Left lobe of liver (tissue), 2 donors: ENCODE results near the gene XPA. TPM values are rescaled to one million over a fixed set of nuclear protein-coding genes. Genes with fewer than 3 reads are reported as not detected.
A peak's percentile ranks its signal among the peaks of the same experiment; 100 is the strongest.
"Not testable (repeated sequence)": the region's sequence is repeated elsewhere in the genome, so short reads cannot be mapped to it uniquely, and the experiment has no call there.

Experiments
- ATAC-seq: fragments of 200-7000 bp; cut with Tn5 transposase; one replicate; pipeline ENCODE4 v1.9.1; 2020; ENCODE audit warnings: mild to moderate bottlenecking, moderate library complexity
- DNase-seq: peaks from one replicate; pipeline ENCODE4 v3.0.0-alpha.2; 2020; ENCODE audit warnings: low spot score
- total RNA-seq: library from RNA; stranded (reverse); gene quantifications from one replicate; pipeline ENCODE4 v1.2.1, GENCODE V29; 2021
- donor health status: DM: no; HTN: no; CAD: no; lungs with moderate emphysema.
- donor health status: DM: no; HTN: yes; CAD: no.

The XPA gene
- total RNA-seq, 1 donor from 2014 or later = 8.0 TPM

DNA sequence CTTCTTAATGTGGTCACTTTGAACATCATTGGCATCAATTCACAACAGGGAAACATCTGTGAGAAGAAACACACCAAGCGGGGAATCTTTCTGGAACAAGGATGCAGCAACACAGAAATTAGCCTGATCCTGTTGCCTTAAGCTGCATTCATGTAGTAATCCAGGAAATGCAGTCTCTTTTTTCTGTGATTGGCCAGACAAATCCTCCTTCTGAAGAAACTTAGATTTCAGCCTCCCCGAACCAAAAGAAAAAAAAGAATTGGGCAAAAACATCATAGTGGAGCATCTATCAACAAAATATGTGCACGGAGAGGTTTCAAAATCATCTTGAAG lies 7.2 kb upstream of the XPA start:
- no peak for DNase-seq
- no peak for ATAC-seq

DNA sequence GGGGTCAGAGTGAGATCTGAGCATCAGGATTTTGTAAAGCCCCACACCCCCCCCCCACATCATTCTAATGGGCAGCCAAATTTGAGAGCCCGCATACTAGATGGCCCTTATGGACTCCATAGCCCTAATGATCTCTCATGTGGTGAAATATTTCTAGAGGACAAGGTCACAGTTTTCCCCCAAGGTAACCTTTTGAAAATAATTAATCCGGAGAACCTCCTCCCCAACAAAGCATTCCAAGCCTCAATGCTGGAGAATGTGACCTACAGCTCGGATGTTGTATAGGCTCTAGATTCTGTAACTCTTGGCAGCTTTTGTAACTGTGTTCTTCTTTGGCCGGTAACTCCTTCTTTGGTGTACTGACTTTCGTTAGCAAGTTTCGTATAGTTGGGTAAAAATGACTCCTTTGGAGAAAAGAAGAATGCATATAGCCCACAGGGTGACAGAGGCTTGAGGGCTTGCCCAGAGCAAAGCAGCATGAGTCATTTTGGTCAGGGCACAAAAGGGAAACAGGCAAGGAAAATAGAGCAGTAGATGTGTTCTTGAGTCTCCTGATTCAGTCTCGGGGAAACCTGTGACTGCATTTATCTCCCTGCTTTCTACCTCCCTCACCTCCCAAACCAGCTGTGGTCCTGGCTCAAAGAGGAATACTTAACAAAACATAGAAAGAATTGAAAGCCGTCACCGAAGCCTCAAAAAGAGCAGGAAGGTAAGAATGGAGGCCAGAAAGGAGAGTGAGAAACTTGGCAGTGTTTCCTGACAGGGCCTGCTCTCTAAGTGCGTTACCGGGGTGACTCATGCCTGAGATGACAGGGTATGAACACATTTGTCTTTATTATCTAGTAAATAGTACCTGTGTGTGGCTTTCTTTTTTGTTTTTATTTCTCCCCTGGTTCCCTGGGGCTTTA lies 6.6 kb upstream of the XPA start:
- ATAC-seq = peak; percentile 78
- no peak for DNase-seq

DNA sequence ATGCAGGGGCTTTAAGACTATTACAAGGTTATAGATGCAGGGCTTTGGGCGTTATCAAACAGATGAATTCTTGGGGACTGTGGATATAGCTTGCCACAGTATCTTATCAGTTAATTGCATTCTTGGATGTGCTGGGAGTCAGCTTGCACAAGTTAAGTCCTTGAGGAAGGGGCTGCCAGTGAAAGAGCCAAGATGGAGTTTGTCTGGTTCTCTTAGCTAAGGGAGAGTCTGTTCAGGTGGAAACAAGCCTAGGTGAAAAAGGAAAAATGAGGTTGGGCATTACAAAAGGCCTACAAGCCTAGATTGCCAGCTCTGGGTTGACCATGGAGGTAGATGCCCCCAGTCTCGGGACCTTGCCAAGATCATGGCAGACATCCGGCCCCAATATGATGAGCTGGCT lies 2.7 kb upstream of the XPA start:
- ATAC-seq, DNase-seq: not testable (repeated sequence)

DNA sequence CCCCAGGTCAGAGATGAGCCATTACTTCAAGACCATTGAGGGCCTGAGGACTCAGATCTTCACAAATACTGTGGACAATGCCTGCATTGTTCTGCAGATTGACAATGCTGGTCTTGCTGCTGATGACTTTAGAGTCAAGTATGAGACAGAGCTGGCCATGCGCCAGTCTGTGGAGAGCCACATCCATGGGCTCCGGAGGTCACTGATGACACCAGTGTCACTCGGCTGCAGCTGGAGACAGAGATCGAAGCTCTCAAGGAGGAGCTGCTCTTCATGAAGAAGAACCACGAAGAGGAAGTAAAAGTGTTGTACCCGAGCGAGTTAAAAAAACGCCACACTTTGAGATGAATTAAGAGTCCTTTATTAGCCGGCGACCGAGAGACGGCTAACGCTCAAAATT lies 2.1 kb upstream of the XPA start:
- ATAC-seq, DNase-seq: not testable (repeated sequence)

DNA sequence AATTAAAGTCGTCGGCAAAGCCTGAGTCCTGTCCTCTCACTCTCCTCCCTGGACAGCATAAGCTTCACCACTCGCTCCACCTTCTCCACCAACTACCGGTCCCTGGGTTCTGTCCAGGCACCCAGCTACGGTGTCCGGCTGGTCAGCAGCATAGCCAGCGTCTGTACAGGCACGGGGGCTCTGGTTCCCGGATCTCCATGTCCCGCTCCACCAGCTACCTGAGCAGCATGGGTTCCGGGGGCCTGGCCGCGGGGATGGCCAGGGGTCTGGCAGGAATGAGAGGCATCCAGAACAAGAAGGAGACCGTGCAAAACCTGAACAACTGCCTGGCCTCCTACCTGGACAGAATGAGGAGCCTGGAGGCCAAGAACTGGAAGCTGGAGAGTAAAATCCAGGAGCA lies 1.7 kb upstream of the XPA start:
- ATAC-seq (no peak), DNase-seq (no peak)

DNA sequence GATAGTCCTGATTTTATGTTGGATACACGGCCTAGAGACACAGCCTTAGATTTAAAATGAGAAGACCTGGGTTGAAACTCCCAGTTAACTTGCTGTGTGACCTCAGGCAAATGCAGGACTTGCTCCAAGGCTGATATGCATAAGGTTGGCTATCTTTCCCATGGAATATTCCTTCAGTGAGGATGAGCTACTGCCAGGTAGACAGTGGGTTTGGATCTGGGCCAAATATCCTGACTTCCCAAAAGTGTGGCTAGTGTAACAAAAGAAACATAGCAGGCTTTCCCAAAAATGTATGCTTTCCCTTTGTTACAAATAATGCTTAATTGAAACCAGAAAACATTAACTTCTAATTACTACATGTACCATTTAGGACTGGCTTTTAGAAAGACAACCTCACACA lies 697 bp upstream of the XPA start:
- DNase-seq = no peak
- peak; percentile 1 for ATAC-seq

DNA sequence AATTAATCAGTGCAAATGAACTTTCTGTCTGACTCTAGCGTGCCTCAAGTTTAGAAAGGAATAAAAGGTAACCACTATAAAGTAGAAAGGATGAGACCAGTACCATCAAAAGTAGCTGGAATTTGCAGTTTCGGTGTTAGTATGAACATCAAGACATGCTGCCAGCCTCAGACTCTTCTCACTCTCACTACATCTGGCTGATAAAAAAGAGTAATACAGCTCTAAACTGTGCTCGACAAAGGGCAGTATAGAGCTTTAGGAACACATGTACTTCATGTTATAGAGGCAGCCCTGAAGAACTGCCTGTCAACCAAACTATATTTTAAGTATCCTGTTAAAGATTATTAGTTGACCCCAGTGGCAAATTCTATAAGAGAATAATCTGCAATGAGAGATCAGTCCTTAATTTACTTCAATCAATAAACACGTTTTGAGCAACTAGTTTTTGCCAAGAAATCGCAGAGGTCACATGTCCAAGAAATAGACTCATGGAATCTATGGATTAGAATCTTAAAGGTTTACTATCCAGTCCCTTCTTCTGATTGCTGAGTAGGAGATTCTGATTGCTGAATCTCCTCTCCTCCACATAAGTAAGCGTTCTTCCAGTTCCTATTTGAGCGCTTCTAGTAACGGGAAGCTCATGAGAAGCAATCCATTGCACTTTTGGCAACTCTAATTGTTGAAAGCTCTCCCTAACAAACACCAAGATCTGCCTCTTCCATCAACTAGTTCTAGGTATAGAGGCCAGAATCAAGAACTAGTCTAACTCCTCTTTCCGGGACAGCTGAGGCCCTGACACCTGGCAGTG lies 941 bp downstream of the XPA start:
- DNase-seq (no peak), ATAC-seq (no peak)

DNA sequence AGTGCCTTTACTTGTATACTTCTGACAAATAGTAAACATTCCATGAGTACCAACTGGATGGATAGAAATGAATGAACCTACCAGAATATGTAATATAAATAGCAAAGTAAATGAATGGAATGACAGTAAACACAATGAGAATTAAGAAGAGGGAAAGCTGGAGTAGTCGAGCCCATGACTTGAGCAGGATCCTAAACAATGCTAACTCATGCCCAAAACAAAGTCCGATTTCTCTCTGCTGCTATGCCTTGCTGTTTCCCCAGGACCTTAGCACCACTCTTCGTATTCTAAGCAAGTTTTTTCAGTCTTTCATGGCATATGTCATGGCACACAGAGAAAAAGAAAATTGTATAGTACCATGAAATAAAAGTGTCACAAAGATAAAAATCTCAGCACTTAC lies 1.8 kb downstream of the XPA start:
- ATAC-seq = no peak
- no peak for DNase-seq

DNA sequence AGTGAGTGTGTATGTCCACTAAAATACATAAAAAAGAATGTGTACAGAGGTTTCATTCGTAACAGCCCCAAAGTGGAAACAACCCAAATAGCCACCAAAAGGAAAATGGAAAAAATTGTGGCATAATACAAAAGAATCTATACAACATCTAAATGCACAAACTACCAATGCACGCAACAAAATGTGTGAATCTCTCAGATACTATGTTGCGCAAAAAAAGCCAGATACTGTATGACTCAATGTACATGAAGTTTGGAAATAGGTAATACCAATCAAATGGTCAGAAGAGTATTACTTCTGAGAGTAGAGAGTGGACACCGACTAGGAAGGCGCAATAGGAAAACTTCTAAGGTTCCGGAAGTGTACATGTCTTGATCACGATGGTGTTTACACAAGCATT lies 2.4 kb downstream of the XPA start:
- DNase-seq (no peak), ATAC-seq (no peak)

DNA sequence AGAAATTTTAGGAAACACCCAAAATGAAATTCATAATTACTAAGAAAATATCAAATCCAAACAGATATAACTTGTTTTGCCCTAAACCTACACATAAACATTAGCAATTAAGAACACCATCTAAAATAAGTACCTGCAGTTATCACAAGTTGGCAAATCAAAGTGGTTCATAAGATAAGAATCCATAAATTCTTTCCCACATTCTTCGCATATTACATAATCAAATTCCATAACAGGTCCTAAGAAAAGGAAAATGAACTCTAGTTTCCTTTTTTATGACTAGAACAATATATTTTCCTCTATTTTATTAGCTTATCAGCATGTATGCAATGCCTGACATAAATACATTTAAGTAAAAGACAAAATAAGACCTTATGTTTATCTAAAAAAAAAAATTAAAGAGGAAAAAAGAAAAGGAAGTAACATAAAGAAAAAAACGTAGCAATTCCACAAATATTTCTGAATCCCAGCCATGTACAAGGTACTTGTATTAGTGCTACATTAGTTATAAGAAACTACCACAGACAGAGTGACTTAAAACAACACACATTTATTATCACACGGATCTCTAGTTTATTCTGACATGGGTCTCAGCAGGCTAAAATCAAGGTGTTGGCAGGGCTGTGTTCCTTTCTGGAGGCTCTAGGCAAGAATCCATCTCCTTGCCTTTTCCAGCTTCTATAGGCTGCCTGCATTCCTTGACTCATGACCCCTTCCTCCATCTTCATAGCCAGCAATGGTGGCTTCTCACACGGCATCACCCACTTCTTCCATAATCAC lies 7.5 kb downstream of the XPA start:
- no peak for DNase-seq

DNA sequence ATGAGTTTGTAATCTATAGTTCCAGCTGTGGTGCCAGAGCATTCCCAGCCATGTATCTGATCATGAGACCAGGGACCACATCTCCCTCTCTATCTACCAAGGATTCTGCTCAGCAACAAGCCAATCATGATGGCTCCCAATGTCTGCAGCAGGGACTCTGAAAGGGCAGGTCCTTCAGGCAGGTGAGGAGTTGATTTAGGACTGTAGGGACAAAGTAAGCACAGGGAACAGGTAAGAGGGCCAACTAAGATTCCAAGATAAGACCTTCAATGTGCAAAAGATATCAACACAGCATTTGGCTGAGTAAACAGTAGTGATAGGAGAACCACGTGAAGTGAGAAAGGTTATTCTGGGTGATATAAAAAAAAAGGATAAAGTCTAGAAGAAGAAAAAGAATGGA lies 8.5 kb downstream of the XPA start:
- ATAC-seq = peak; percentile 67
- no peak for DNase-seq

More for the DNA sequence above, 7.5 kb downstream of the XPA start:
- no peak for ATAC-seq

DNA sequence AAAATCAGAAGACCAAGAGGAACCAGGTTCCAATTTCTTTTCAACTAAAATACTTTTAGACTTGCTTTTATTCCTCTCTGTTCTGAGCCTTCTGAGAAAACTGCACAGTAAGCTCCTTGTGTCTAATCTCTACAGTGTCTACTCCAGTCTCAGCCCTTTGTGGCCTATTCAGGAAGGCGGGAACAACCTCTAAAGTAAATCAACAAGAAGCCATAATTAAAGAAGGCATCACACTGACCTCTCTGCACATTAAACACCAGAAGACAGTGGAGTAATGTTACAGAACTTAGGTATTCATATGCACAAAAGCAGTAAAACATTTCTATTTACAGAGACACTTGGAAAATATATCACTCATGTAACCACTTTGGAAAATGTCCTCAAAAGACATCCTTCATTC lies 14.9 kb downstream of the XPA start:
- ATAC-seq (no peak), DNase-seq (no peak)

DNA sequence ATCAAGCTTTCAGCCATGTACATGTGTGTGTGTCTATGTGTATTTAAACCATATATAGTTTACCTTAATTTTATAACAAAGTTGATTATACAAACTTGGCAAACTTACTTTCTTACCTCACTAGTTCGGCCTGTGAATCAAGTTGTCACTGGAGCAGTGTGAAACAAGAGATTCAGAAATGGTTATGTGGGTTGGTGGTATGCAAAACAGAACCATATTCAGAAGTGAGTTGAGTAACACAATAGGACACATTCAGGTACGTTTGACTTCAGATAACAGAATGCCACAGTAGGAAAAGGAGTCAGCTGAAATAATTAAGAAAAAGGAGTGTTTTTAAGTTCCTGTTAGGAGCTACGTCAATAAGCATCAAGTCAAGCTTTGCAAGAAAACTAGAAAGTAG lies 21.5 kb downstream of the XPA start:
- DNase-seq = no peak
- no peak for ATAC-seq

DNA sequence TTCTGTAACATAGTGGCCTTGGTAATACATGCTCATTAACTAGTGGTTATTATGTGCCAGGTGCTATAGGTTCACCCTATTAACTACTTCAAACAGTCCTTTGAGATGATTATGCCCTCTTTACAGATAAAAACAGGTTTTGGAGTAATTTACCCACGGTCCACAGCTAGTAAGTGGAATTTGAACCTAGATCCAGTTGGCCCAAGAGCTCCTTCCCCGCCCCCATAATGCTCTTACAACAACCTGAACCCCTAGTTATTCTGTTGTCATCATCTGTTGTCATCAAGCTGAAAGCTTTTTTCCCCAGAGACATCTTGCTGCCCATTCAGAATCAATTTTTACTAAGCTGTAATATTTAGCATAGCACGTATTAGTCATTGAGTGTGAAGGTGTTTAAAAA lies 23.2 kb downstream of the XPA start:
- DNase-seq (no peak), ATAC-seq (peak; percentile 72)

DNA sequence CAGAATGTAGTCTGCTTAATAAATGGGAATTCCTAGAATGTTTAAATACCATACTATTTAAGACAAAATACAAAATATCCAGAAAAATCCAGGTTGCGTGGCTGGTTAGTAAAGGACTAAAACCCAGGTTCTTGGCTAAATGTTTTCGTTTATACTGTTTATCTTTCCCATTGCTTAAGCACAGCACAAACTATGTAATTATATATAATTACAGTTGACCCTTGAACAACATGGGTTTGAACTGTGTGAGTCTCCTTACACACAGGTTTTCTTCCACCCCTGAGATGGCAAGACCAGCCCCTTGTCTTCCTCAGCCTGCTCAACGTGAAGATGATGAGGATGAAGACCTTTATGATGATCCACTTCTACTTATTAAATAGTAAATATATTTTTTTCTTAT lies 24.7 kb downstream of the XPA start:
- ATAC-seq (no peak), DNase-seq (no peak)

DNA sequence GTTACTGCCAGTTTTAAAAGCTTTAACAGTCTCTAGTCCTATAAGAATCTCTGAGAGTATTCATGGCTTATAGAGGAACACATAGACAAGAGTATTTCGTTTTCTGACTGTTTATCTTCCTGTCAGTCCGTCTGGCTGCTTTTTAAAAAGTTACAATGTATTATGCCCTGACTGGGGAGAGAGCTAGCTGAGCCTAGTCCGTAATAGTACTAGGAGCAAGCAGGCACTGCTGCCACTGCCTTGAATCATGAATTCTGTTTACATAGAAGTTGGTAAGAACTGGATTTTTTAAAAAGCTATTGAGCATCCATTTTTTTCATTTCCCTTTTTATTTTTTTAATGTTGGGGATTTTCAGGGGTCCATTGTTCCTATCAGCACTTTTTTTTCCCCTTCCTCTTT lies 26.6 kb downstream of the XPA start:
- no peak for DNase-seq
- ATAC-seq = no peak

DNA sequence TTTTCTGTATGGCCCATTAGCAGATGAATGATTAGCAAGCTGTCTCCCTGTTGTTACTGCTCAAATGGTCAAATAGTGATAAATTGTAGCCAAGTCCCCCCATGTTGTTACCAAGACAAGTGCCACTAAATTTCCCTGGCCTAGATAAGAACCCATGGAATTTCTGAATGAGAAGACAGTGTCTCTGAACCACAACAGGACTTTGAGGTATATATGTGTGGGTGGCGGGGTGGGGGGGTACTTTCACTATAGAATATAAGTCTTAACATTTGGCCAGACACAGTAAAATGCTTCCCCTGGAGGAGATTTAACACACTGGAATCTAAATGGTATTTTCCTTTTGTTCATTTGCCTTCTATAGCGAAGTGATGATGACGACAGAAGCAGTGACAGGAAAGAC lies 28.7 kb downstream of the XPA start:
- DNase-seq (no peak), ATAC-seq (no peak)

DNA sequence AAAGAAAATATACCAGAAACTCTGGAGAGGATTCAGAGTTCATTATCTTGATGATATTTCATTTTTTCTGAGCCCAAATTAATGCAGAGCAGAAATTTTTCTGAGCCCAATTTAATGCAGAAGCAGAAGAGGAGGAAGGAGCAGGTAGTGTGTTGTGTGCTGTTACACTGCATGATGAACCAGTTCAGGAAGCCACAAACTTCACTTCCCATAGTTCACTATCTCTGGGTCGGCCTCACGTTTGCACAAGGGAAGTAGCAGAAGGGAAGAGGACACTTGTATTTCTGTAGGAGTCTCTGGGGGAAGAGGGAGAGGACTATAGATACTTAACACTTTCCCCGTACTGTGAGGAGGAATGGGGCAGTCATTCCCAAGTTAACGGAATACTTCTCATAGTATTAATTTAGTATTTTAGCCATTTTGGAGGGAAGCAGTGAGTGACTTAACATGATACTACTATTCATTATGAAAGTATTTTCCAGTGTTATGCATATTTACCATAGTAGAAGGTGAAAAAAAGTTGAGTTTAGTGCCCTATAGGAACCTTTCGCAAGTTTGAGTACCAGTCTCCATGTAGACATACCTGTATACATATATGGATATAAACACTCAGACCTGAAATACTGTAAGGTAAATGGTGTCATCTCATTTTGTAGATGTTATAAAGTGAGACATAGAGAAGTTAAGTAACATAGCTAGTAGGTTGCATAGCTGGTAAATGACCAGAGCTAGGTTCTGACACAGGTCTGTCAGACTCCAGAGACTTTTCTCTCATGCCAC lies 30.0 kb downstream of the XPA start:
- peak; percentile 41 for ATAC-seq
- no peak for DNase-seq

DNA sequence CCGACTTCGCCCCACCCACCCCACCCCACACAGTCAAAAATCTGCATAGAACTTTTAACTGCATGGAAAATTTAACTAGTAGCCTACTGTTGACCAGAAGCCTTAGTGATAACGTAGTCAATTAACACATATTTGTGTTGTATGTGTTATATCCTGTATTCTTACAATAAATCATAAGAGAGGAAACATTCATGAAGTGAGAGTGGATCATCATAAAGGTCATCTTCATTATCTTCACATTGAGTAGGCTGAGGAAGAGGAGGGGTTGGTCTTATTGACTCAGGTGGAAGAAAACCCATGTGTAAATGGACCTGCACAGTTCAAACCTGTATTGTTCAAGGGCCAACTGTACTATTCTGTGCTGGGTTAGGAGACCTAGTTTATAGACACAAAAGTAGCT lies 31.4 kb downstream of the XPA start:
- DNase-seq (no peak), ATAC-seq (no peak)

DNA sequence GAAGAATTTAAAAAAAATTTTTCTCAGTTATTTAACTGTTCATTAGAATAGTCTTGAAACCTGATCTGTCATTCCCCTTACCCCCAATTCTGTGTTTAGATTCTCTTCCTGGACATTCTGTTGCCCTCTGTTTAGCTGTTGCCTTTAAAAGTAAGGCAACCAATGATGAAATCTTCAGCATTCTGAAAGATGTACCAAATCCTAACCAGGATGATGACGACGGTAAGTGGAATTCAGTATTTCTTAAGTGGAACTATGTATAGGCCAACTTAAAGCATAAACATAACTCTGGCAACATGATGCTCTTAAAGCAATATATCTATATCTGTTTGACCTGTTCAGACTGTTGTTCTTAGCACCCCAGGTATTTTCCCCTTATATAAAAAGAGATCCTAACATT lies 36.3 kb downstream of the XPA start:
- no peak for DNase-seq
- ATAC-seq = no peak

DNA sequence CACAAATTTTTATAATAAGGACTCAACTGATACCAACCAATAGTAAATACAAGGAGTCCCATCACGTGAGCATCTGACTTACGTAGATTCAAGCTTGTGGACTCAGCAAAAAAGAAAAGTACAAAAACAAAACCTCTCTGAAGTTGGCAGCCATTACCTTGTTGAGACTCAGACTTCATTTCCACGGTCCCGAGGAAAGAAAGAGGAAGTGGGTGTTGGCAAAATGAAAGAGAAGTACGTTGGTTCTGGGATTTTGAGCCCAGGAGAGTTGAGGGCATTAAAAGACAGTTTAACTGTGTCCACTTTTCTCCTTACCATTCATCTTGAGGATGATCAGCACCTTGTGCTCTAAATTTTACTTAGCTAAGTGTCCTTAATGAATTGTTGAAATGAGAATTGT lies 36.8 kb downstream of the XPA start:
- ATAC-seq = no peak
- DNase-seq = no peak
